Neural cell (in vitro differentiated cells): ENCODE results near the gene KEL. TPM values are rescaled to one million over a fixed set of nuclear protein-coding genes. Genes with fewer than 3 reads are reported as not detected.
"Not testable (repeated sequence)": the region's sequence is repeated elsewhere in the genome, so short reads cannot be mapped to it uniquely, and the experiment has no call there.

ENCODE experiments used
- H2AFZ ChIP-seq: fragments of 200-600, 300-800 bp; sonication (generic), shearing (Covaris generic); 2 replicates; pipeline ENCODE4 v1.6.0; 2014; ENCODE audit warnings: low read depth, mild to moderate bottlenecking, antibody characterized with exemption, low read length, moderate library complexity
- H3F3A ChIP-seq: fragments of 200-600 bp; shearing (Covaris generic); 2 replicates; pipeline ENCODE4 v1.6.1; 2016; ENCODE audit warnings: mild to moderate bottlenecking, moderate library complexity, mixed read lengths, antibody characterized with exemption, low read length; ENCODE audit not compliant: insufficient read depth, poor library complexity, severe bottlenecking
- H3K27ac ChIP-seq: fragments of 200-600, 300-800 bp; sonication (generic), shearing (Covaris generic); 2 replicates; pipeline ENCODE4 v1.5.1; 2014; ENCODE audit warnings: mild to moderate bottlenecking, low read length, moderate library complexity
- H3K27me3 ChIP-seq: fragments of 300-800, 200-600 bp; sonication (generic), shearing (Covaris generic); 2 replicates; pipeline ENCODE4 v1.6.0; 2014; ENCODE audit warnings: mild to moderate bottlenecking, low read depth, low read length, moderate library complexity; ENCODE audit not compliant: insufficient read depth
- H3K36me3 ChIP-seq: fragments of 300-800, 200-600 bp; sonication (generic), shearing (Covaris generic); 2 replicates; pipeline ENCODE4 v1.5.1; 2014; ENCODE audit warnings: mild to moderate bottlenecking, antibody characterized with exemption, low read length, moderate library complexity; ENCODE audit not compliant: insufficient read depth
- H3K4me2 ChIP-seq: fragments of 300-800, 200-600 bp; sonication (generic), shearing (Covaris generic); 2 replicates; pipeline ENCODE4 v1.6.0; 2014; ENCODE audit warnings: mild to moderate bottlenecking, low read length
- H3K4me3 ChIP-seq: fragments of 300-800, 200-600 bp; sonication (generic), shearing (Covaris generic); 2 replicates; pipeline ENCODE4 v1.5.1; 2014; ENCODE audit warnings: mild to moderate bottlenecking, low read length, moderate library complexity
- H3K79me2 ChIP-seq: fragments of 200-600 bp; shearing (Covaris generic); replicated peaks from 2 replicates; pipeline ENCODE4 v1.6.0; 2014; ENCODE audit warnings: mild to moderate bottlenecking, low read length, moderate library complexity; ENCODE audit not compliant: insufficient read depth
- H3K9ac ChIP-seq: fragments of 300-800, 200-600 bp; sonication (generic), shearing (Covaris generic); 2 replicates; pipeline ENCODE4 v1.6.1; 2016; ENCODE audit warnings: mild to moderate bottlenecking, low read length, mixed read lengths
- H3K9me2 ChIP-seq: fragments of 200-600 bp; shearing (Covaris generic); 2 replicates; pipeline ENCODE4 v1.6.1; 2016; ENCODE audit warnings: mild to moderate bottlenecking, low read length, mixed read lengths; ENCODE audit not compliant: insufficient read depth
- H3K9me3 ChIP-seq: fragments of 200-600, 300-800 bp; sonication (generic), shearing (Covaris generic); 2 replicates; pipeline ENCODE4 v1.6.1; 2016; ENCODE audit warnings: mild to moderate bottlenecking, mixed run types, low read length, moderate library complexity, mixed read lengths
- H4K20me1 ChIP-seq: fragments of 200-600 bp; shearing (Covaris generic); 2 replicates; pipeline ENCODE4 v1.6.1; 2016; ENCODE audit warnings: mild to moderate bottlenecking, mixed run types; ENCODE audit not compliant: insufficient read depth
- CTCF ChIP-seq: fragments of 450-650 bp; IDR thresholded peaks from 2 replicates; pipeline ENCODE4 v1.5.1; 2014; ENCODE audit warnings: antibody characterized with exemption, mild to moderate bottlenecking, moderate library complexity; ENCODE audit not compliant: poor library complexity, severe bottlenecking
- EP300 ChIP-seq: fragments of 450-650 bp; conservative IDR thresholded peaks from 2 replicates; pipeline ENCODE4 v1.6.1; 2014; ENCODE audit warnings: antibody characterized with exemption, mild to moderate bottlenecking, moderate library complexity; ENCODE audit not compliant: poor library complexity, severe bottlenecking
- EZH2 ChIP-seq: fragments of 200-600, 300-800 bp; shearing (Covaris generic), sonication (generic); IDR thresholded peaks from 2 replicates; pipeline ENCODE4 v1.6.1; 2014; ENCODE audit warnings: antibody characterized with exemption, low read length, borderline replicate concordance, mild to moderate bottlenecking; ENCODE audit not compliant: insufficient read depth, poor library complexity, severe bottlenecking
- MXI1 ChIP-seq: fragments of 450-650 bp; conservative IDR thresholded peaks from 2 replicates; pipeline ENCODE4 v1.6.1; 2014; ENCODE audit warnings: antibody characterized with exemption, mild to moderate bottlenecking; ENCODE audit not compliant: poor library complexity, severe bottlenecking
- POLR2AphosphoS5 ChIP-seq: IDR thresholded peaks from 2 replicates; pipeline ENCODE4 v1.6.1; 2012
- RAD21 ChIP-seq: fragments of 450-650 bp; conservative IDR thresholded peaks from 2 replicates; pipeline ENCODE4 v1.6.1; 2014; ENCODE audit warnings: antibody characterized with exemption, mild to moderate bottlenecking, moderate library complexity
- SMC3 ChIP-seq: fragments of 450-650 bp; conservative IDR thresholded peaks from 2 replicates; pipeline ENCODE4 v1.6.1; 2014; ENCODE audit warnings: antibody characterized with exemption, mild to moderate bottlenecking, moderate library complexity; ENCODE audit not compliant: poor library complexity
- TAF1 ChIP-seq: IDR thresholded peaks from 2 replicates; pipeline ENCODE4 v1.6.1; 2012; ENCODE audit warnings: low read depth
- polyA plus RNA-seq: library from polyadenylated mRNA; depleted of rRNA; stranded (reverse); fragments of >200 nt; gene quantifications from 2 replicates; pipeline ENCODE4 v1.2.3, GENCODE V29; 2014
- TF ChIP-seq, protein P1 (sequence below): IDR thresholded peaks from 2 replicates; pipeline ENCODE4 v1.6.1; 2012; ENCODE audit warnings: borderline replicate concordance

KEL gene
- polyA plus RNA-seq, 1 donor from 2014 or later = 2.2 TPM

- Histone ChIP-seq H4K20me1 (no peaks in the 10 kb centered on the region), H3K79me2 (no peaks in the 10 kb centered on the region), H3K27ac (no peak overlapping the region), H3K4me2 (no peak overlapping the region), H3K9ac (no peak overlapping the region), H3K27me3 (no peaks in the 10 kb centered on the region), H3K9me3 (peaks cover 3% of the 10 kb centered on the region), H2AFZ (no peak overlapping the region), H3K36me3 (no peaks in the 10 kb centered on the region), H3F3A (no peaks in the 10 kb centered on the region), H3K4me3 (no peak overlapping the region), H3K9me2 (no peaks in the 10 kb centered on the region)
- TF ChIP-seq CTCF = no peak
- no peak for TF ChIP-seq RAD21
- TF ChIP-seq, protein P1, sequence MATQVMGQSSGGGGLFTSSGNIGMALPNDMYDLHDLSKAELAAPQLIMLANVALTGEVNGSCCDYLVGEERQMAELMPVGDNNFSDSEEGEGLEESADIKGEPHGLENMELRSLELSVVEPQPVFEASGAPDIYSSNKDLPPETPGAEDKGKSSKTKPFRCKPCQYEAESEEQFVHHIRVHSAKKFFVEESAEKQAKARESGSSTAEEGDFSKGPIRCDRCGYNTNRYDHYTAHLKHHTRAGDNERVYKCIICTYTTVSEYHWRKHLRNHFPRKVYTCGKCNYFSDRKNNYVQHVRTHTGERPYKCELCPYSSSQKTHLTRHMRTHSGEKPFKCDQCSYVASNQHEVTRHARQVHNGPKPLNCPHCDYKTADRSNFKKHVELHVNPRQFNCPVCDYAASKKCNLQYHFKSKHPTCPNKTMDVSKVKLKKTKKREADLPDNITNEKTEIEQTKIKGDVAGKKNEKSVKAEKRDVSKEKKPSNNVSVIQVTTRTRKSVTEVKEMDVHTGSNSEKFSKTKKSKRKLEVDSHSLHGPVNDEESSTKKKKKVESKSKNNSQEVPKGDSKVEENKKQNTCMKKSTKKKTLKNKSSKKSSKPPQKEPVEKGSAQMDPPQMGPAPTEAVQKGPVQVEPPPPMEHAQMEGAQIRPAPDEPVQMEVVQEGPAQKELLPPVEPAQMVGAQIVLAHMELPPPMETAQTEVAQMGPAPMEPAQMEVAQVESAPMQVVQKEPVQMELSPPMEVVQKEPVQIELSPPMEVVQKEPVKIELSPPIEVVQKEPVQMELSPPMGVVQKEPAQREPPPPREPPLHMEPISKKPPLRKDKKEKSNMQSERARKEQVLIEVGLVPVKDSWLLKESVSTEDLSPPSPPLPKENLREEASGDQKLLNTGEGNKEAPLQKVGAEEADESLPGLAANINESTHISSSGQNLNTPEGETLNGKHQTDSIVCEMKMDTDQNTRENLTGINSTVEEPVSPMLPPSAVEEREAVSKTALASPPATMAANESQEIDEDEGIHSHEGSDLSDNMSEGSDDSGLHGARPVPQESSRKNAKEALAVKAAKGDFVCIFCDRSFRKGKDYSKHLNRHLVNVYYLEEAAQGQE = no peak
- TF ChIP-seq EP300 = no peak
- TF ChIP-seq SMC3 = no peak
- no peak for TF ChIP-seq POLR2AphosphoS5
- no peak for TF ChIP-seq MXI1
- no peak for TF ChIP-seq TAF1
Observed at GRCh38 chr7:142983825-142984224, 21.7 kb upstream of the KEL start.

DNA sequence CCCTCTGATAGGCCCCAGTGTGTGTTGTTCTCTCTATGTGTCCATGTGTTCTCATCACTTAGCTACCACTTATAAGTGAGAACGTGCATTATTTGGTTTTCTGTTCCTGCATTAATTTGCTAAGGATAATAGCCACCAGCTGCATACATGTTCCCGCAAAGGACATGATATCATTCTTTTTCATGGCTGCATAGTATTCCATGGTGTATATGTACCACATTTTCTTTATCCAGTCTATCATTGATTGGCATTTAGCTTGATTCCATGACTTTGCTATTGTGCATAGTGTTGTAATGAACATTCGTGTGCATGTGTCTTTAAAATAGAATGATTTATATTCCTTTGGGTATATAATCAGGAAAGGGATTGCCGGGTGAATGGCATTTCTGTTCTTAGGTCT lies 16.2 kb upstream of the KEL start:
- H2AFZ ChIP-seq, H3K27ac ChIP-seq, H3K27me3 ChIP-seq, H3K9me2 ChIP-seq, H3K79me2 ChIP-seq, H3K9me3 ChIP-seq, H3K4me3 ChIP-seq, H3K4me2 ChIP-seq, H3F3A ChIP-seq, H3K9ac ChIP-seq, H3K36me3 ChIP-seq, H4K20me1 ChIP-seq: not testable (repeated sequence)

DNA sequence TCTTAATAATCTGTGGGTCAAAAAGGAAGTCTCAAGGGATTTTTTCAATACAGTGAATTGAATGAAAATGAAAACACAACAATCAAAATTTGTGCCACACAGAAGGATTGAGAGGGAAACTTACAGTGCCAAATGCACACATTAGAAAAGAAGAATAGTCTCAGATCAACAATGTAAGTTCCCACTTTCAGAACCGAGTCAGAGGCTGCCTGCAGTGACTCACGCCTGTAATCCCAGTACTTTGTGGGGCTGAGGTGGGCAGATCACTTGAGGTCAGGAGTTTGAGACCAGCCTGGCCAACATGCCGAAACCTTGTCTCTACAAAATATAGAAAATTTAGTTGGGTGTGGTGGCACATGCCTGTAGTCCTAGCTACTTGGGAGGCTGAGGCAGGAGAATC lies 12.5 kb upstream of the KEL start:
- no peak overlapping the region for H2AFZ ChIP-seq
- H3F3A ChIP-seq = no peaks in the 10 kb centered on the region
- no peak overlapping the region for H3K4me3 ChIP-seq
- no peak overlapping the region for H3K9ac ChIP-seq
- H3K4me2 ChIP-seq = no peak overlapping the region
- TF ChIP-seq RAD21 = no peak
- TF ChIP-seq TAF1 = no peak
- TF ChIP-seq, protein P1 = no peak
- TF ChIP-seq CTCF = no peak
- no peak for TF ChIP-seq EP300
- TF ChIP-seq POLR2AphosphoS5 = no peak
- TF ChIP-seq EZH2 = no peak
- TF ChIP-seq SMC3 = no peak
- no peak for TF ChIP-seq MXI1
- peaks cover 6% of the 10 kb centered on the region for H3K9me3 ChIP-seq
- H3K36me3 ChIP-seq = no peaks in the 10 kb centered on the region
- H3K9me2 ChIP-seq = no peaks in the 10 kb centered on the region
- no peaks in the 10 kb centered on the region for H3K79me2 ChIP-seq
- no peaks in the 10 kb centered on the region for H3K27me3 ChIP-seq
- H4K20me1 ChIP-seq = no peaks in the 10 kb centered on the region
- no peak overlapping the region for H3K27ac ChIP-seq
